HG03280 (cell line): ENCODE results near the gene CX3CL1.

ENCODE experiments used
- ATAC-seq: cut with Tn5 transposase; IDR thresholded peaks from one replicate; pipeline ENCODE4 v1.9.1; 2021; ENCODE audit warnings: mild to moderate bottlenecking, moderate library complexity; ENCODE audit not compliant: unreplicated experiment

CX3CL1 gene

DNA sequence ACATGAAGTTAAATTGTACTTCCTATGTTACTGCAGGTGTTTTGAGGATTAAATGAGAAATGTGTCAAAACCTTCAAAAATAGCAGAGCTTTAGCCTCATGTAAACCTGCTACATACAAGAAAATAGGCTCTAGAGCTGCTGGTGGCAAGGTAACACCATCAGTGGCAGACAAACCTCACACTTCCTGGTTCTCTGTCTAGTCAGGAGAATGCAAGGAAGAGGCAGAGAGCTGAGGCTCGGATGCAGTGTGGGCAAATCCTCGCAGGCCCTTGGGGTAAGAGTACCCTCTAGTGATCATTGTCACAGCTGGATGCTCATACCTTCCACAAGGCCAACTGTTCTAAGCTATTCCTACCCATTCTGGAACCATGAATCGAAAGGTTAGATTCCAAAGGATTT, 60.7 kb downstream of the CX3CL1 start:
- no peak for ATAC-seq

DNA sequence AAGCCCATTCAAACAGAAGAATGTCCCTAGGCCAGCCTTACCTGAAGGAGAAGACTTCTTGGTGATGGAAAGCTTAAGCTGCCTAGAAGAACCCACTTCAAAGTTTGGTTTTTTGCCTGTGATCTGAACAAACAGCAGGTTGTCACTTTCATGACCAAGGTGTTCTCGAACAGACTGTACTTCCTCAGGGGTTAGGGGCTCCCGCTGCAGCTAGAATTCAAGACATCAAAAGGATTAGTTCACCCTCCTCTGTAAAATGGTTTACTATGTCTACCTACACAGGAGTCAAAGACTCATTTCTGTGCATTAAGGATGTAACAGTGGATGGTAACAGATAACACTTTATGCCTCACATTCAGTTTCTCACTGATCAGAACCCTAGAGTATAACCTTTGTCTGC, 61.7 kb downstream of the CX3CL1 start:
- no peak for ATAC-seq
